Measurements from ENCODE around the gene KCNE4.
"Not testable (repeated sequence)": the region's sequence is repeated elsewhere in the genome, so short reads cannot be mapped to it uniquely, and the experiment has no call there.

KCNE4 gene

DNA sequence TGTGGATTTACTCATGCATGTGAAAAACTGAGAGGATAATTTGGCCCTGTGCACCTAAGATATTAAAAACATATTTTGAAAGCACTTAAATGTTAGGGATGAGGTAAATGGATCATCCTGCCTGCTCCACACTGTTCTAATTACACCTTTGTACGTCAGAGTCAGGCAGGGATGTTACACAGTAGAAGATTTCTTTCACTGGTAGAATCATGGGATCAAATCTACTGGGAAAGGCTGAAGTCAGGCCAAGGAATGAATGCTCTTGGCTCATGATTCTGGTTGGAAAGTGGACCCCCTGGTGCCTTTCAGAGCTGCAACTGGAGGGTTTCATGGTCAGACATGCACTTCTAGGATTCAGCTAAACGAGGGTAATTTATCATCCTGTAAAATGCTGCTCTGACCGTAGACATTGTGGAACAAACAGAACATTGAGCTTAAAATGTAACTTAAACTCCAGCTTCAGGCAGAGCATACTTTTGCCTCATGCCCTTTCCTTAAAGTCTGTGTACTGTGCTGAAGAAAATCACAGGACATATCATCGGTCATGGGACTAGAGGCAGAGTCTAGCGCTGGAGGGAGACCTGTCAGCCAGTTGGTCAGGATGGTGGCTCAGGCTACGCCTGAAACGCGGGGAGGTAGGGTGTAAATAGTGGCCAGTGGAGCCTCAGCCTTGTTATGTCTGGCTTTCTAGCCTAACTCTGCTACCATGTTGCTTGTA lies 4.9 kb downstream of the KCNE4 start:
- DNase-seq (ENCODE audit: low read depth in 1 of 2, low spot score in 1 of 2), result no peak

DNA sequence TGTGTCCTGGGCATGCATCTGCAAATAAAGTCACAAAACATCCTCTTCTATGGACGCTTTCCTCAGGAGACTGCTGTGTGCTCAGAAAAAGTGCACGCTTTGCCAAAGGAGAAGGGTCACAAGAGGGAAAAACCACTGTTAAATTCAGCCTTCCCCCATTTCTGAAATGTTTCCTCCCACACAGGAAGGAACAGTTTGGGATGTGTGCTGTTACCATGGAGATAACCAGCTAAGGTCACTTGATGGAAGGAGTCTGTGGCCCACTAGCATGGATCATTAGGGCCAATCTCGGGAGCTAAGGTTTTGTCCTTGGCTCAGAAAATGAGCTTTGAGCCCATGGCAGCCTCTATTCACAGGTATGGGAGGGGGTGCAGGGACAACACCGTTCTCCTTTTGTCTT lies 5.6 kb downstream of the KCNE4 start:
- DNase-seq (ENCODE audit: low read depth in 1 of 2, low spot score in 1 of 2), result no peak

DNA sequence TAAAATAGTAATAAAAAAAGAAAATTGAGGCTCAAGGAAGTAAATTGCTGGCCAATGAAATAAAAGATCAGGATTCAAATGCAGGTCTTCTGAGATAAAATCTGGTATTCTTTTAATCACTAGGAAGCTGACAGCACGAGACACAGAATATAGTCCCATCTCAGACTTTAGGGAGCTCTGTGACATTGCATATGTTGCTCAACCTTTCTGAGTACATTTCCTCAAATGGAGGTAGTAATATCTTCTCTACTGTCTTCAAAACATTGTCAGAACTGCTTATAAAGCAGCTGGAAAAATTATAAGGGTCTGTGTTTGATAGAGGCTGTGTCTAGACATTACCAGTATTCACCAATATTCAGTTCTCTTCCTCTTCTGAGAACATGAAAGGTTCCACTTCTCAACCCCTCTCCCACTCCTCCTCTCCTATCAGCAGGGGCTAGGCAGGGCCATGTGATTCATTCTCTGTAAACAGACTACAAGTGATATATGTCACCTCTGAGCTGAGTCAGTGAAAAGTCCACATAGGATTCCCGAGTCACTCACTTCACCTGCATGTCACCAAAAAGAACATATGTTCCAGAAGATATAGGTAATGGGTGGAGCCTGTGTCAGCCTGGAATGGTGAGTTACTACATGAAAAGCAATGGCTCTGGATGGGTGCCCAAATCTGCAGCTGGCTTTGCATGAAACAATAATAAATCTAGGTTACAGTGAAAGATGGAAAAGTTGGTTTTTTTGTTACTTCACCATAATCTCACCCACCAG lies 7.1 kb downstream of the KCNE4 start:
- no peak for DNase-seq (ENCODE audit: low read depth in 1 of 2, low spot score in 1 of 2)

- DNase-seq (ENCODE audit: low read depth in 1 of 2, low spot score in 1 of 2), result no peak
Measured at GRCh38 chr2:223060201-223060825, 8.3 kb downstream of the KCNE4 start.

GRCh38 chr2:223062396-223062795 lies 10.4 kb downstream of the KCNE4 start:
- no peak for DNase-seq (ENCODE audit: low read depth in 1 of 2, low spot score in 1 of 2)

GRCh38 chr2:223065107-223065506 lies 13.1 kb downstream of the KCNE4 start:
- no peak for DNase-seq (ENCODE audit: low read depth in 1 of 2, low spot score in 1 of 2)

- DNase-seq (ENCODE audit: low read depth in 1 of 2, low spot score in 1 of 2), result no peak
Measured at GRCh38 chr2:223066721-223067120, 14.7 kb downstream of the KCNE4 start.

DNA sequence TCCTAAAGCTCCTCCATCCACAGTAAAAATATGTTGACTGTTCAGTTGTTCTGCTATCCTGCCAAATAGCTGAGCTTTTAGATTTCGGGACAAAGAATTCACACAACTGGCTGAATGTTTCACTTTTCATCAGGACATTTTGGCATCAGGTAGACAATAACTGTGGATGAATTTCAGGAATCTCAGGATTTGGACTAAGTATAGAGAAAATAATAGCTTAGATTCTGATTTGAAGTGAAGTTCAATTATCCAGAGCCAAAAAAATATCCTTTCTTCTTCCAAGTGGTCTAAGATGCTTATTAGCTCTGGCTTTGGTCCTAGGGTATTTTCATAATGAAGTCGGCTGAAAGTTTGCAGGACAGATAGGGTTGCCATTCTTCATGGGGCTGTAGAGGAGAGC lies 16.1 kb downstream of the KCNE4 start:
- DNase-seq (ENCODE audit: low read depth in 1 of 2, low spot score in 1 of 2), result no peak

DNA sequence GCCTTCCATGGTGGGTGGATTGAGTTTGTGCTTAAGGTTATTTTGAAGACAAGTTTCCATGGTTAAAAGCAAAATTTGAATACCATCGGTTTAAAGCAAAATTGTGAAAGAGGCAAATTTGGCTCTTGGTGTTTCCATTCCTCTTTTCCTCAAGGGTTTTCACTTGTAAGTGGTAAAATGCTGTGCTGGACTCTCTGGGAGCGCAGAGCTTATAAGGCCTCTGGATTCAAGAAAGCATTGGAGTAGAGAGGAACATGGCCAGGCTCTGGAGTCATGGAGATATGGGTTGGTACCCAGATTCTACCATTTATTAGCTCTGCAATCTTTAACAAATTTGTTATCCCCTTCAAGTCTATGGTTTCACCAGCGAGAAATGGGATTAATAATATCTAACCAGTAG lies 17.5 kb downstream of the KCNE4 start:
- no peak for DNase-seq (ENCODE audit: low read depth in 1 of 2, low spot score in 1 of 2)

GRCh38 chr2:223069988-223070387 lies 18.0 kb downstream of the KCNE4 start:
- DNase-seq (ENCODE audit: low read depth in 1 of 2, low spot score in 1 of 2), result no peak

DNA sequence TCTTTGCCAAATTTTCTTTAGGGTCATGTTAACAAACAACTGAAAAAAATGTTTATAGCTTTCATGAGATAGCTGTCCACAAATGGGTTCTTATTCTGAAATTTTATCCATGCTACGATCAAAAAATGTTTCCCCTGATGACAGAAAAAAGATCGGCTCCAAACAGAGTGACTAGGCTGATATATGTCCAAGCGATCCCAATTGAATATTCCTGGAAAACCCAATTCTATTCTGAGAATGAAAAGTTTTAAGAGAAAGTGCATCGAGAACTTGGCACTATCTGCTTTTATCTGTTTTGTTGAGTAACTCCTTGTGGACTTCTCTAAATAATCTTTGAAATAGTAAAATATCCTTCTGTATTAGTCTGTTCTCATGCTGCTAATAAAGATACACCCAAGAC lies 19.1 kb downstream of the KCNE4 start:
- no peak for DNase-seq (ENCODE audit: low read depth in 1 of 2, low spot score in 1 of 2)

GRCh38 chr2:223072826-223073225 lies 20.8 kb downstream of the KCNE4 start:
- no peak for DNase-seq (ENCODE audit: low read depth in 1 of 2, low spot score in 1 of 2)

DNA sequence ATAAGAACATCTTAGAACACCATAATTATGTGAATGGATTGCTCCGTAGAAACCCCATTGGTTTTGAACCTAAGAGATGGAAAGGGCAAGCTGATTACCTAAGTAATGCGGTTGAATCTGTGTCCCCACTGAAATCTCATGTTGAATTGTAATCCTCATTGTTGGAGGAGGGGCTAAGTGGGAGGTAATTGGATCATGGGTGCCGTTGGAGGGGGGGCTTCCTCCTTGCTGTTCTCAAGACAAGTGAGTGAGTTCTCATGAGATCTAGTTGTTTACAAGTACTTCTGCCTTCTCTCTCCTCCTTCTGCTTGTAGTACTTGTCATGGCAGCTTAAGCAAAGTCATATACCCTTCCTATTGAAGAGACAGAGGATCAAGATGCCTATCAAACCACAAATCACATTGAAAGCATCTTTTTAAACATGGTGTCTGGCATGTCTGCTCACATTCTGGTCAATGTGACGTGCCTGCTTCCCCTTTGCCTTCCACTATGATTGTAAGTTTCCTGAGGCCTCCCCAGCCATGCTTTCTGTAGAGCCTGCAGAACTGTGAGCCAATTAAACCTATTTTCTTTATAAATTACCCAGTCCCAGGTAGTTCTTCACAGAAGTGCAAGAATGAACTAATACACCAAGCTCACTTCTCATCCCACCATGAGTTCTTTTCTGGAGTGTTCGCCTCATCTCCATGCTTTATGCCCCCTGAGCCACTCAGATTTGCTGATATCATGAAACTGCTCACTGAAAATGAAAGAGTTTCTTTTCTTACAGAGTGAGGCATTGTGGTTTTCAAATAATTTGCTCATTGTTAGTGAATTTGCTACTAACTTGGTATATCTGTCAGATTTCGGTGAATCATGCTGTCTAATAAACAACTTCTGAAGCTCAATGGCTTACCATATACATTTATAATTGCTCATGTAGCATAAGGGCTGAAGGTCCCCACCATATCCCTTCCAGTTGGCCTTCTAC lies 23.6 kb downstream of the KCNE4 start:
- DNase-seq (ENCODE audit: low read depth in 1 of 2, low spot score in 1 of 2), result no peak

DNA sequence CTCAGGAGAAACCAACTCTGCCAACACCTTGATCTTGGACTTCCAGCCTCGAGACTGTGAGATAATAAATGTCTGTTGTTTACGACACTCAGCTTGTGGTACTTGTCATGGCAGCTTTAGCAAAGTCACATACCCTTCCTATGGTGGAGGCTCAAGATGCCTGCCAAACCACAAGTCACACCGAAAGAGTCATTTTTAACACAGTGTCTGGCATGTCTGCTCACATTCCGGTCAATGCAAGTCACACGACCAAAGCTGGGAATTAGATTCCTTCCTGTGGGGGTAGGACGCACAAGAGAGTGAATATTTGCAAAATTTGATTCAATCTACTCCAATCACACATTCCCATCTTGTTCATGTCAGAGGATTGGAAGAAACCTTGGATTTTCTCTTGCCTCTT lies 24.6 kb downstream of the KCNE4 start:
- DNase-seq (ENCODE audit: low read depth in 1 of 2, low spot score in 1 of 2), result no peak

GRCh38 chr2:223078482-223078881 lies 26.5 kb downstream of the KCNE4 start:
- DNase-seq (ENCODE audit: low read depth in 1 of 2, low spot score in 1 of 2), result no peak

DNA sequence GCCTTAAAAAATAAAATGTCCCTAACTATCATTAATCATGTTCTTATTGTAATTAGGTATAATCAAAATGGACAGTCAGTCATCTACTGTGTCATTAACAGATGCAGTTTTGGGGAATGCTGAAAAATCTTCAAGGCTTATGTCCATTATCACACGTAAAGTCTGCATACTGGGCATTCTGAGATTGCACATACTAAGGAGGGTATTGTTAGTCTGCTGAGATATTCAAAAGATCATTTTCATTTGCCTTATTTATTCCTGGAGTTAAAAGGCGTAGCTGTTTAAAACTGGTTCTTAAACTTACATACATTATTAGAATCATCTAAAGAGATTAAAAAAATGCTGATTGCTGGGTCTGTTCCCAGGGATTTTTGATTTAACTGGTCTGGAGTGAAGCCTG lies 27.4 kb downstream of the KCNE4 start:
- no peak for DNase-seq (ENCODE audit: low read depth in 1 of 2, low spot score in 1 of 2)

DNA sequence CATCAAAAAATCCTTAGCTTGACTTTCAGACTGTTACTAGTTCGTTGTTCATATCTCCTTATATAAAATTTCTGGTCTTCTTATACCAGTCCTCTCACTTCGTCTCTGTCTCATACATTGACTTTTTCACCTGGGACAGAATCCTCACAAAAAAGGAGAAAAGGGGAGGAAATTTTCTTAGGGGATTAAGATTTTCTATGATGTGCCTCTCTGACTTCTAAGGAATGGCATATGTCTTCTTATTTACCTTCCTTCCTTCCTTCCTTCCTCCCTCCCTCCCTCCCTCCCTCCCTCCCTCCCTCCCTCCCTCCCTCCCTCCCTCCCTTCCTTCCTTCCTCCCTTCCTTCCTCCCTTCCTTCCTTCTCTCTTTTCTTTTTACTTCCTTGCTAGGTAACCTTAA lies 27.9 kb downstream of the KCNE4 start:
- no peak for DNase-seq (ENCODE audit: low read depth in 1 of 2, low spot score in 1 of 2)

- DNase-seq (ENCODE audit: low read depth in 1 of 2, low spot score in 1 of 2), result not testable (repeated sequence)
Measured at GRCh38 chr2:223080790-223081360, 28.9 kb downstream of the KCNE4 start.

DNA sequence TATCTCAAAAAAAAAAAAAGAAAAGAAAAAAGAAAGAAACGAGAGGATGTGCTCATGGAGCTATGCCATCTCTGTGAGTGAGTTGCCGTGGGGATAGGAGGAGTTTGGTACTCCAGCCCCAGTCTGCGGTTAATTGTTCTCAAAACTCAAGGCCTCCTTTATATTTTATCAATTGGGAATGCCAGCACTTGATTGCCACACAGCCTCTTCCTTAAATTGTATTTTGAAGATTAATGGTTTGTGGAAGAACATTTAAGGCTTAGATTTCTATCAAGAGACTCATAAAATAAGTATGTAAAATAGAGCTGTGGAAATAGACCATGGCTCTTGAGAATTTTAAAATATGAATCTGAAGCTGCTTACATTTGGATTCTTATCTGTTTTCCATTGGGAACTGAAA lies 29.8 kb downstream of the KCNE4 start:
- no peak for DNase-seq (ENCODE audit: low read depth in 1 of 2, low spot score in 1 of 2)

GRCh38 chr2:223082706-223083105 lies 30.7 kb downstream of the KCNE4 start:
- DNase-seq (ENCODE audit: low read depth in 1 of 2, low spot score in 1 of 2), result no peak

Measured in activated T-helper 1 cell treated with anti-CD3 and anti-CD28 coated beads, Interleukin-2, amount 50 U/mL, for 16 hours (primary cell).